Gastrocnemius medialis (tissue), 4 donors: ENCODE measurements around the gene COL4A1. TPM values are rescaled to one million over a fixed set of nuclear protein-coding genes. Genes with fewer than 3 reads are reported as not detected.

Source experiments
- ATAC-seq, 2 donors: fragments of 150-250 bp; one replicate each; pipeline ENCODE4 v1.9.1; 2016
- DNase-seq, 2 donors: peaks; one replicate each; pipeline ENCODE4 v3.0.0-alpha.2; 2019
- H3K27ac ChIP-seq, 4 donors: fragments of 200-600 bp; sonication (generic); 1 replicate in 1 of 4; 2 replicates in 3 of 4; pipeline ENCODE4 v1.5.1; 2016 to 2018; ENCODE audit warnings: mild to moderate bottlenecking in 2 of 4, moderate library complexity in 1 of 4
- H3K27me3 ChIP-seq, 3 donors: fragments of 200-600 bp; sonication (generic) in 2 of 3; 1 replicate in 1 of 3; 2 replicates in 2 of 3; pipeline versions ENCODE4 v1.5.1 to v1.6.0; 2016 to 2019; ENCODE audit warnings: mild to moderate bottlenecking in 1 of 3, moderate library complexity in 1 of 3
- H3K36me3 ChIP-seq, 2 donors: fragments of 200-600 bp; sonication (generic) in 1 of 2; one replicate each; pipeline ENCODE4 v1.5.1; 2017 to 2018
- H3K4me1 ChIP-seq, 2 donors: fragments of 200-600 bp; sonication (generic) in 1 of 2; one replicate each; pipeline ENCODE4 v1.5.1; 2016 to 2017; ENCODE audit warnings: mild to moderate bottlenecking in 2 of 2
- H3K4me3 ChIP-seq, 4 donors: fragments of 200-600 bp; sonication (generic) in 3 of 4; 1 replicate in 1 of 4; 2 replicates in 3 of 4; pipeline ENCODE4 v1.5.1; 2016 to 2019; ENCODE audit warnings: mild to moderate bottlenecking in 2 of 4
- H3K9me3 ChIP-seq, 3 donors: fragments of 200-600 bp; sonication (generic) in 2 of 3; 1 replicate in 1 of 3; 2 replicates in 2 of 3; pipeline ENCODE4 v1.5.1; 2016 to 2019
- CTCF ChIP-seq, 5 experiments: fragments of 450-650 bp in 3 of 5; fragments of 200-600 bp in 2 of 5; sonication (generic) in 2 of 5; IDR thresholded peaks in 4 of 5; conservative IDR thresholded peaks in 1 of 5; 1 replicate in 4 of 5; 2 replicates in 1 of 5; pipeline ENCODE4 v1.5.1; 2016 to 2019; ENCODE audit warnings: antibody characterized with exemption in 5 of 5, mild to moderate bottlenecking in 3 of 5, moderate library complexity in 3 of 5
- POLR2A ChIP-seq, 2 donors: fragments of 450-650 bp; IDR thresholded peaks; one replicate each; pipeline ENCODE4 v1.6.1; 2017; ENCODE audit warnings: antibody characterized with exemption in 2 of 2, mild to moderate bottlenecking in 2 of 2, moderate library complexity in 2 of 2
- in situ Hi-C, 4 donors: fragments of 200-750 bp; cut with MboI; loops; one replicate each; pipeline versions ENCODE4 v1.15.0 to v1.8.0; 2017; ENCODE audit warnings: low sequenced_read_pairs in 4 of 4
- intact Hi-C: fragments of 100-400 bp; cut with DNase I; formaldehyde crosslinking; loops from one replicate; pipeline ENCODE4 v1.15.1; 2023; ENCODE audit warnings: low total_unique reads
- total RNA-seq, 4 donors: library from RNA; depleted of rRNA; stranded (reverse); fragments of >200 nt; gene quantifications; one replicate each; pipeline versions ENCODE4 v1.1.0 to v1.2.3, GENCODE V29; 2016

The COL4A1 gene
- total RNA-seq, 4 donors from 2014 or later: 60.5 to 127 (median 120) TPM

GRCh38 chr13:110216398-110217041 is 90.4 kb downstream of the COL4A1 start:
- Histone ChIP-seq H3K27me3 (no peaks in the 10 kb centered on the region), H3K27ac (peak overlapping the region; percentile 62 to 73 (median 68)), H3K36me3 (peaks cover 0 to 9% of the 10 kb centered on the region in 2 donors), H3K4me3 (peak overlapping the region in 1 of 4 donors; percentile 8), H3K4me1 (peaks cover 23 to 31% of the 10 kb centered on the region in 2 donors), H3K9me3 (no peaks in the 10 kb centered on the region)
- in situ Hi-C loops (loop anchor here in 1 of 4 donors (25.0 kb wide), 1 partner anchor 596 kb away; no protein-coding TSS in a partner anchor), intact Hi-C loops (no loop called here)
- TF ChIP-seq POLR2A (IDR thresholded peaks at IDR 0.05): no peak
- TF ChIP-seq CTCF (IDR thresholded peaks at IDR 0.05 in 4 of 5, conservative IDR thresholded peaks at IDR 0.05 in 1 of 5): no peak
- peak in 1 of 2 donors; percentile 45 for DNase-seq
- ATAC-seq: peak; percentile 70 to 71

- intact Hi-C loops: no loop called here
- TF ChIP-seq POLR2A (IDR thresholded peaks at IDR 0.05): no peak
- no peak for TF ChIP-seq CTCF (IDR thresholded peaks at IDR 0.05 in 4 of 5, conservative IDR thresholded peaks at IDR 0.05 in 1 of 5)
- H3K36me3 ChIP-seq: peaks cover 0 to 13% of the 10 kb centered on the region in 2 donors
- H3K4me3 ChIP-seq: no peak overlapping the region
- no peaks in the 10 kb centered on the region for H3K9me3 ChIP-seq
- H3K4me1 ChIP-seq: peaks cover 23 to 31% of the 10 kb centered on the region in 2 donors
- DNase-seq (no peak), ATAC-seq (no peak)
- no peaks in the 10 kb centered on the region for H3K27me3 ChIP-seq
- in situ Hi-C loops: loop anchor here in 1 of 4 donors (25.0 kb wide), 1 partner anchor 596 kb away; no protein-coding TSS in a partner anchor
- H3K27ac ChIP-seq: peak overlapping the region; percentile 62 to 73 (median 68)
Observed at GRCh38 chr13:110216006-110216397, 91.0 kb downstream of the COL4A1 start.

- Histone ChIP-seq H3K36me3 (peaks cover 0 to 17% of the 10 kb centered on the region in 2 donors), H3K27me3 (no peaks in the 10 kb centered on the region), H3K9me3 (no peaks in the 10 kb centered on the region), H3K4me3 (no peak overlapping the region), H3K27ac (peak overlapping the region; percentile 62 to 73 (median 68)), H3K4me1 (peaks cover 23 to 31% of the 10 kb centered on the region in 2 donors)
- in situ Hi-C loops: loop anchor here in 1 of 4 donors (25.0 kb wide), 1 partner anchor 597 kb away; no protein-coding TSS in a partner anchor
- no peak for TF ChIP-seq POLR2A (IDR thresholded peaks at IDR 0.05)
- TF ChIP-seq CTCF (IDR thresholded peaks at IDR 0.05 in 4 of 5, conservative IDR thresholded peaks at IDR 0.05 in 1 of 5): no peak
- intact Hi-C loops: no loop called here
- DNase-seq (no peak), ATAC-seq (no peak)
Observed at GRCh38 chr13:110215606-110216005, 91.4 kb downstream of the COL4A1 start.

- peaks cover 0 to 24% of the 10 kb centered on the region in 2 donors for H3K36me3 ChIP-seq
- peak overlapping the region; percentile 35 to 71 (median 54) for H3K27ac ChIP-seq
- H3K4me3 ChIP-seq: no peak overlapping the region
- no peaks in the 10 kb centered on the region for H3K9me3 ChIP-seq
- no peak for DNase-seq
- TF ChIP-seq POLR2A (IDR thresholded peaks at IDR 0.05) (no peak), CTCF (IDR thresholded peaks at IDR 0.05 in 4 of 5, conservative IDR thresholded peaks at IDR 0.05 in 1 of 5) (no peak)
- H3K27me3 ChIP-seq: no peaks in the 10 kb centered on the region
- no peak for ATAC-seq
- intact Hi-C loops (no loop called here), in situ Hi-C loops (loop anchor here in 1 of 4 donors (25.0 kb wide), 1 partner anchor 598 kb away; no protein-coding TSS in a partner anchor)
- peaks cover 23 to 31% of the 10 kb centered on the region in 2 donors for H3K4me1 ChIP-seq
Observed at GRCh38 chr13:110214637-110215036, 92.3 kb downstream of the COL4A1 start.
